NCI-H2081 treated with DMSO at 0.1 percent for 48 hours (cell line): Measurements from ENCODE around the gene TMEM163.

ENCODE experiments used
- DNase-seq: peaks from one replicate; lab custom pipeline; 2025; lab: John Stamatoyannopoulos, UW

The TMEM163 gene

DNA sequence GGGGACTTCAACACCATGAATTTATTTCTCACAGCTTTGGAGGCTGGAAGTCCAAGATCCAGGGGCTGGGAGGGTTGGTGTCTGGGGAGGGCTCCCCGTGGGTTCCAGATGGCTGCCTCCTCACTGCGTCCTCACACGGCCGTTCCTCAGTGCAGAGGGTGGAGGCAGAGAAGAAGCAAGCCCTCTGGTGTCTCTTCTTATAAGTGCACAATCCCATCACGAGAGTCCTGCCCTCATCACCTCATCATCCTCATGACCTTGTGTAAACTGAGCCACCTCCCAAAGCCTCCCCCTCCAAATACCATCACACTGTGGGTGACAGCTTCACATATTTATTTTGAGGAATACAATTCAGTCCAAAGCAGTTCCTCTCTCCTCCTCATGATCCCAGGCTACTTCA lies 26.3 kb downstream of the TMEM163 start:
- DNase-seq, result no peak

DNA sequence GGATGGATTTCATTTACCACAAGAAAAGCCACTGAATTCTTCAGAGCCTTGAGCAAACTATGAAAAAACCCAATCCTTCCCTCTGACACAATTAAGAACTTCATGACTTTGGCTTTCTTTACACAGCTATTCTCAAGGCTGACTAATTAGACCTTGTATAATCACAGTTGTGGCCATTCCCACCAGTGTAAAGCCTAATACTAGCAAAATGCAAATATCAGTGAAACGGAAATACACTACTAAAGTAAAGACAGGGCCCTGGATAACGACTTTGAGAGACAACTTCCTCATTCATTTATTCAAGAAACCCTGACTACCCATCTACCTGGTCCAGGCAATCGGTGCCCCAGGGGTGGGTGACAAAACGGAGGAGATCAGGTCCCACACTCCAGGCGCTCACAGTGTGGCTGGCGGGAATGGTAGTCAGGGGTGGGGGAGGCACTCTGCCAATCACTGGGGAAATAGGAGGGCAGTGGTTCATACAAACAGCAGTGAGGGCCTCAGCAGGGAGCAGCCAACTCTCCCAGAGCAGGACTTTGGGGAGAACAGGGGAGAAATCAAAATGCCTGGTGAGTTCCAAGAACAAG lies 28.1 kb downstream of the TMEM163 start:
- no peak for DNase-seq

DNA sequence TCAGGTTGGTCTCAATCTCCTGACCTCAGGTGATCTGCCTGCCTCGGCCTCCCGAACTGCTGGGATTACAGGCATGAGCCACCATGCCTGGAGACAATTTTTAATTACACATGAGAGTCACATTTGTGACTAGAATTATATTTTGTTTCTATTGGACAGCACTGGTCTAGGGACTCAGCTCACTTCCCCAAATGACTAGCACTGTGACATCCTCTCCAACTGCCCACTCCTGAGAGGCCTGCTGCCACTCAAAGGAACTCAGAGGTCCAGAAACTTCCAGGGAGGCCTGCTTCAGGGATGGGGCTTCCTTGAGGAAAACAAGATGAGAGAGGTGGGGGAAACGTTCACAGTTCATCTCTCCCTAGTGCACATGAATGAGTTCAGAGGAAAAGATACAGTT lies 29.5 kb downstream of the TMEM163 start:
- DNase-seq, result no peak

DNA sequence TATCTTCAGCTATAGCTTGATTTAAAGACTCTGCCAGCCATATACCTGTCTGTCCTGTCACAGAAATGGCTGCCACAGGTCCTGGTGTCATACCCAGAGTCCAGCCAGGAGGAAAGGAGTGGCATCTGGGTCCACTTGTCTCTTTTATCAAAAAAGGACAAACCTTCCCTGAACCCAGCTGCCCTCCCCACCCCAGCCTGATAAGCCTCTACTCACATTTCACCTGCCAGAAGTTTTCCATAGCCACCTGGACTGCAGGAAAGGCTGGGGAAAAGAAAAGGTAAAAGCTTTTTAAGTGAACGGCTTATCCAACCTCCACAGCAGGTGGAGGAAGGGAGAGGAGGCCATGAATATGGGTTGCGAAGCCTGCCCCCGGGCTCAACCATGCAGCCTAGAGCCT lies 32.8 kb downstream of the TMEM163 start:
- no peak for DNase-seq

DNA sequence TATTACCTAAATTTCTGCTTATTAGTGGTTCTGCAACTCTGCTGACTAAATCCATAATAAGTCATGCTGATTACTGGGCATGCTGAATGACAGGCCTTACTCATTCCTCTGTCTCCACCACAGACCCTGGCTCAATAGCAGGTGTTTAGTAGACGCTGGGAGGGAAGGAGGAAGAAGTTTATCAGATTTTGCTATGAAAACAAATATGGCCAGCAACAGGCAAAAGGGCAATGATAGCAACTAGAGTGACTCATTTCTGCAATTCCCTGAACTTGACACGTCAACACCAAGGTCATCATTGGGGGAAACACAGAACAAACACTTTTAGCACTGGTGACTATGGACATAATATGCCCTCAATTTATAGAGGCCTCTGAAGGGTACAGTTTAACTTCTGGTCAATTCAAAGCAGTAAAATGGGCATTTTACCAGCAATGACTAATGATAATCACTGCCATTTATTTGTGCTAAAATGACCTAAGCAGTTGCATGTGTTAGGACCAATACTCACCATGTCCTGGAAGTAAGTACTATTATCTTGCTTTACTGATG lies 35.2 kb downstream of the TMEM163 start:
- DNase-seq, result no peak

DNA sequence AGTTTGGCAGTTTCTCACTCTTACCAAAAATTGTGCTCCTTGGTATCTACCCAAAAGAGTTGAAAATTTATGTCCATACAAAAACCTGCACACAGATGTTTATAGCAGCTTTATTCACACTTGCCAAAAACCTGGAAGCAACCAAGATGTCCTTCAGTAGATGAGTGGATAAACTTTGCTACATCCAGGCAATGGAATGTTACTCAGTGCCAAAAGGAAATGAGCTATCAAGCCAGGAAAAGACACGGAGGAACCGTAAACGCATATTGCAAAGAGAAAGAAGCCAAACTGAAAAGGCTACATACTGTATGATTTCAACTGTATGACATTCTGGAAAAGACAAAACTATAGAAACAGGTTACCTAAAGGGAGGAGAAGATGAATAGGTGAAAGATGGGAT lies 36.1 kb downstream of the TMEM163 start:
- no peak for DNase-seq

DNA sequence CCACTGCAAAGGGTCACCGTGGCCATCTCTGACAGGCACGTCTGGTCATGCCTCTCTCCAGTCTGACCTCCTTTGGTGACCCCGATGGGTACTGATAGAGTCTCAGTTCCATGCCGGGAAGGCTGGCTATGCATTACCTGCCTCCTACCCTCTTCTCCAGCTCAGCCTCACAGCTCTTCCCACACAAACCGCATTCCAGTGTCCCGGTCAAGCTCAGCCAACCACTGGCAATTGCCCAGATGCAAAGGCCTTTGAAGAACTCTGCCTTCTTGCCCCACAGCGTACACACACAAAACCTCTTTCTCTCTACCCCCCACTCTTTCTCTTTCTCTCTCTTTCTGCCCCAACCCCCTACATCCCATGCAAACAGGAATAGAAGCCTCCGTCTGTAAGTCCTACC lies 37.6 kb downstream of the TMEM163 start:
- no peak for DNase-seq

DNA sequence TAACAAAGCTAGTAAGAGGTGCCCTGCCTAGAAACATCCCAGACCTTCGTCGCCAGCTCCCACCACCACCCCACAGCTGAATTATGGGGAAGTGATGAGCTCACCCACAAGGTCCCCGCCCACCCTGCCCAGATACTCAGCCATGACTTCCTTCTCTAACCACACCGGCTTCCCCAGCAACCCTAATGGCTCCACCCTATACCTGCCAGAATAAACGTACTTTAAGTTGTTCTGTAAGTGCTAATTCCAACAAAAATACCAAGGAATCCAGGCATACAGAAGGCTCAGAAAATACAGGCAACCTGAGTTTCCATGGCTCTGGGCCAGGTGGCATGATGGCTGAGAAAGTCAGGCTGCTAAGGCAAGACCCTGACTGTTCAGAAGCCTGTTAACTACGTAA lies 39.1 kb downstream of the TMEM163 start:
- DNase-seq, result no peak

DNA sequence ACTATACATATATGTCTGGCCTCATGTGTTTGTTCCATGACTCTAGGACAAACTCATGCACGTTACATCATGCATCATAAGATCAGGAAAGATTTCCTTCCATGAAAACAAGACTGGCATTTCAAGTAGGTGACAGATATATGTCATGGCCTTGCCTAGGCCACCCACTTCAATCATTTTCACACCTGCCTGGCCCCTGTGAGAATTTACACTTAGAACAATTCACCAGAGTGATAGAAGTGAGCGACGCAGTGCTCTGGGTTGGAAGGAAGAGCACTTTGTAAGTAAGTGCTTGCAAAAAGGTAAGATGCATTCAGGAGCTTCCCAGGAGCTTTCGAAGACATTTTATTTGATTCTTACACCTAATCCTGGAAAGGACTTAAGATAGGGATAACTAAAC lies 39.5 kb downstream of the TMEM163 start:
- no peak for DNase-seq

DNA sequence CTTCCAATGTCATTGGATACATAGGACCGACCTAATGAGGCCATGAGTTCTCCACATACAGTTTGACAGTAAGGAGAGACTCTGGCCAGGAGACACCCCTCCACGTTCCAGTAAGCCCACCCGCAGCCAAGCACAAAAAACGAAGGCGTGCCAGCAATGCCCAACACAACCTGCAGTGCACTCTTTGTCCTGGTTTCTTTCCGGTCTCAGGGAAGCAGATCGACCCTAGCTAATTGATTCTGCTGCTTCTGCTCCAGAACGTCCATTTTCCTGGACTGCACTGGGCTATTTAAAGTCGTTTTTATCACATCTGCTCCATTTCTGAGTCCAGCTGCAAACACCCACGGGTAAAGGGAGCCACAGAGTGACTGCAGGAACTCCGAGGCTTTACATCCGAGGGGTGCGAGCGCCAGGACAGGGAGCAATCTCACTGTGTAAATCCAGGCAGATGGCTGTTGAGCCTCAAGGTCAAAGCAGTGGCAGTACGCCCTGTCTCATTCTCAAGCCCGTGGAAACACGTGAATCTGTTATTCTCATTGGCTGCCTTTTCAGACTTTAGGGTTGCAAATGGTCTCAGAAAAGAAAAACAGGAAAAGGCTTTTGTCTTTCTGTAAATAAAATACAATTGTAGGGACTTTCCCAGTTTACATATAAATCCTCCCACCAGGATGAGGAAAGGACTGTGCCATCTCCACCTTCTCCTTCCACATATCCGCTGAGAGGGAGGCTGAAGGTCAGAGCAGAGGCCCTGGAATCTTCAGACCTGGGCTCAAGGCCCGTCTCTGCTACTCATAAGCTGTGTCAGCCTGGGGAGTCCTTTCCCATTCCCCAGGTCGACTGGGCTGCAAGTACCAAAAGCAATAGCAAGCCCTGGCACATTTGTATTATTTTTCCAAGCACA lies 40.7 kb downstream of the TMEM163 start:
- DNase-seq, result no peak

DNA sequence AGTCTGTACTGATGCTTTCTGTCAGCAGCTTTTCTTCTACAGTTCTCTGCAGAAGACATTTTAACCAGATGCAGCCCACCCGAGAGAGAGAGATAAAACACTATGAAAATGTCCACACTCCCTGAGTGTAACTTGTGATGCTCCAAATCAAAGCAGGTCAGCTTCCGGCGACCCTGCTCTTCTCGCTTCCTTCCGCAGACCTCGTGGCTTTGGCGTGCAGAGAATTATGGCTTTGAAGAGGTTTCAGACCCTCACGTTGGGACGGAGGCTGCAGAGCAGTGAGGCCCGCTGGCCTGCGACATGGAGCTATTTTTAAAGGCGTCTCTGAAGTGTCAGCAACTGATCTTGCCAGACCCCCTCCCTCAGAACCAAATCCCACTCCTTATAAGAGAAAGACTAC lies 41.8 kb downstream of the TMEM163 start:
- no peak for DNase-seq

DNA sequence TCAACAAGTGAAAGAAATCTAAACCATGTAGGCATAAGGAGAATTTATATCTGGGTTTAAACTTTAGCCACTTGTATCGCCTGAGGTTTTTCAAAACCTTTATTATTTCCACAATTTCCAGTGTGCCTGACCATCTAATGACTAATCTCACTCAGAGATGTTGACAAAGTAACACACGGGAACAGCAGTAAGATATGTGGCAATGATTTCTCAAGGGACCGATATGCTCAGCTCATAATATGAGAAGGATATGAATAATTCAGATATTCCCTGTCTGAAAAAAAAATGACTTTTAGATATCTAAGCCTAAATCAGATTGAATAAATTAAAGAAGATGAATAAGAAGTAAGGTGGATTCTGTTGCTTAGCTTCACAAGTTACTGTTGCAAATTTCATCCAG lies 43.5 kb downstream of the TMEM163 start:
- DNase-seq, result no peak

DNA sequence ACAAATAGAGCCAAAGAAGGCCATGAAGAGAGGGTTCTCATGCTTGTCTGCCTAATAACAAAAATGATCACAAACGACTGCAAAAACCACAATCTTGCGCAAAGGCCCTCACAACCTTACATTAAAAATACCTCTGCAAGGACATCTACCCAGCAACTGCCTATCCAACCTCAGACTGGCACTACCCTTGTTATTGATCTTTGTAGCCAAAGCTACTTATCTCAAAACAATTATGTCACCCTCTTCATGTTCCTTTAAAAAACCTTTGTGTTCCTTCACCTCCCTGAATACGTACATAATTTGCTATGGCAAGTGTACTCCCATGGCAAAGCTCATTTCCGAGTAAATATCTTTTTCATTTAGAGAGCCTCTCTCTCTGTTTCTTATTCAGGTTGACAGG lies 44.1 kb downstream of the TMEM163 start:
- DNase-seq, result no peak

DNA sequence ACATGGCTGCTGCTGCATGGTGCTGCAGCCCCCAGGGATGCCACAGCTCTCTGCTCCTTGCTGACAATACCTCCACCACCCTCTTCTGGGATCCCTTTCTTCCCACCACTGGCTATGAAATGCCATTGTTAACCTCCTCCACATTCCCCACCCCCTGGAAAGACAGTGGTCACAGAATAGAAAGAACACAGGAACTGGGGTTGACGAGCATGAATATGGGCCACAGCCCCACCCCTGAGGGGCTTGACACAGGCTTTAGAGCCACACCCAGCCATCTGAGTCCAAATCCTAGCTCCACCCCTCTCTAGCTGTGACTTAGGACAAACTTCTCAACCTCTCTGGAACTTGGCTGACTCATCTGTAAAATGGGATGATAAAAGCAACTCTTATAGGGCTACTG lies 47.3 kb downstream of the TMEM163 start:
- no peak for DNase-seq

DNA sequence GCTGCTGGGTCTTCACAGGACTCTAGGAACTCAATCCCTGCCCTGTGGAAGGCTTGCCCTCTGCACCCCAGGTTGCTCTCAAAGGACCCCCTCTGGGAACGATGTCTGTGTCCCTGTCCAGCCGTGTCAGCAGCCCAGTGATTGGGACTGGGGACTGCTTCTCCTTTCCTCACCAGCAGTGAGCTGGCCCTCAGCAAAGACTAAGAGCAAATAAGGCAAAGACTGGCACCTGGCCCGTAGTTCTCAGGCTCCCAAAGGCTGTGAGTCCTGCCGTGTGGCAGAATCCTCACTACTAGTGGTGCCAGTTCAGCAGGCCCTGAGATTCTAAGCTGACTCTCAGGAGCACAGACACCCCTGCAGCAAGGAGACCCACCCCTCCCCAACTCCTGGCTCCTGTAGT lies 47.8 kb downstream of the TMEM163 start:
- no peak for DNase-seq

DNA sequence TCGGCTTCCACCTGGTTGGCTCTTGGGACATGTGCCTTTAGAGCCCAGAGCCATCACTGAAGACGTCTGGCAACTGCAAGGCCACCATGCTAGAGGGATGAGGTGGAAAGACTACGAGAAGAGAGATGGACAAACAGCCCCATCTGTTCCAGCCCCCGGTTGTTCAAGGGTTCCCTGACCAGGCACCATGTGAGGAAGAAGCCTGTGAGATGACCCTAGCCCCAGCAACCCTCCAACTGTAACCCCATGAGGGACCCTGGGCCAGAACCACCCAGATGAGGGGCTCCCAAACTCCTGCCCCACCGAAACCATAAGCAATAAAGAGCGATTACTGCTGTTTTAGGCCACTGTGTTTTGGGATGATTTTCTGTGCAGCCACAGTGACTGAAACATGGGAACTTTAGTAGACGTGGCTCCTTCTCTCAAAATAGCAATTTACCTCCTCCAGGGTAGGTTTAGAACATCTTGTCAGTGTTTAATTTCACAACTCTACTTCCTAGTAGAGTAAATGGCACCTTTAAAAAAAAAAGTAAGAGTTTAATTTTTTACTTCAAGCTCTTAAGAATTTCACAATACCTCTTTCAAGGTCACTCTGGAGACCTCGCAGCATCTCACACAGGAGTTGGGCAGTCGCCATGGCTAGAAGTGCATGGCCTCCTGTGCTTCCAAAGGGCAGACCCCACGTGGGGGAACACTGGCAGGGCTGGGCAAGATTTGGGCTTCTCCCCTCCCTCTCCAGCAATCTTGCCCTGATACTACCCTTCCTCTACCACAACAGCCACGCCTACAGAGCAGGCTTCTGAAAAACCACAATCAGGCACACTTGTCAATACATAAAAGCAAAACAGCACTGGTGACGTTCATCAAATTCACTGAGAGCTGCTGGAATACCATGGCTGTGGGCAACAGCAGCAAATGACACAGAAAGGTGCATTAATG lies 48.8 kb downstream of the TMEM163 start:
- DNase-seq, result no peak

DNA sequence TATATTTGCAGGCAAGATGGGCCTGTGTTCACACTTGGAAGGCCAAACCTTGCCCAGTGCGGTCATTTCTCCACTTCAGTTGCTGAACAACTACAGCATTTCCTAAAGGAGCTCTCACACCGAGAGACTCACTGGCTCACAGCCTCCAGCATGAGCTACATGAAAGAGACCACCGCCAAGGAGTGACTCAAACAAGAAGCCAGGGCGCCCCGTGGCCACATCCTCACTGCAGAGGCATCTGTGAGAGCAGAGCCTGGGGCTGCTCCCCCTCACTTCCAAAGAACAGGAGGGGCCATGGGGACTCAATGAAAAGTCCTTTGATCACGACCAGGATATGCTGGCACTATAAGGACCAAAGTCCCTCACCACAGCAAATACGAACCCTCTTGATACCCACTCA lies 50.0 kb downstream of the TMEM163 start:
- DNase-seq, result no peak

DNA sequence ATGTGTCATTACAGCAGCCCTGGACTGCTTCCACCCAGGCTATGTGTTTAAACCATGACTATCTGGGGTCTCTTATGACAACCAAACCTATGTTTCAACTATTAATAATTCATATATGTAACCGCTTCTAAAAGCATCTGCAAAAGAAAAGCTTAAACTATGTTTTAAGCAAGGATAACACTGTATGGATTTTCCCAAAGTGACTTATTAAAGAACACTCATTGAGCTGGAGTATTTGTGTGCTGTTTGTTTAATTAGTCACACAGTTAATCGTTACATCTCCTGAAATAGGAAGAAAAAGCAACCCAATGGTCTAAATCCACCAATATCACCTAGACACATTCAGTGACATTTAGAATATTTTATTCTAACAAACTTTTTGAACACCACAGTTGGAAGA lies 51.3 kb downstream of the TMEM163 start:
- no peak for DNase-seq

DNA sequence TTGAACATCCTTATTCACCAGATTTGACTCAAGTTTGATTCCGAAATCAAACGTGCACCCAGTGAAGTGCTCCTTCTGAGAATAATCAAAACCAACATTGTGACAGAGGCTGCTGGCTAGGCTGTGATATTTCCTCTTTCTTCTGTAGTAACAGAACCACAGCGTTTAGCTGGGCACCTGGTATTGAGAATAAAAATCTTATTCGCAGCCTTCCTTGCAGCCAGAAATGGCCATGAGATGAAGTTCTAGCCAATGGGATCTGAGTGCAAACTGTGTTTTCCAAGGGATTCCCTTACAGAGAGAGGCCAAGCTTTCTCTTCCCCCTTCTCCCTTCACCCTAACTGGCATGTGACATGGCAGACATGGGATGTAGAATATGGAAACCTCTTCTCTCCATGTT lies 51.7 kb downstream of the TMEM163 start:
- no peak for DNase-seq

DNA sequence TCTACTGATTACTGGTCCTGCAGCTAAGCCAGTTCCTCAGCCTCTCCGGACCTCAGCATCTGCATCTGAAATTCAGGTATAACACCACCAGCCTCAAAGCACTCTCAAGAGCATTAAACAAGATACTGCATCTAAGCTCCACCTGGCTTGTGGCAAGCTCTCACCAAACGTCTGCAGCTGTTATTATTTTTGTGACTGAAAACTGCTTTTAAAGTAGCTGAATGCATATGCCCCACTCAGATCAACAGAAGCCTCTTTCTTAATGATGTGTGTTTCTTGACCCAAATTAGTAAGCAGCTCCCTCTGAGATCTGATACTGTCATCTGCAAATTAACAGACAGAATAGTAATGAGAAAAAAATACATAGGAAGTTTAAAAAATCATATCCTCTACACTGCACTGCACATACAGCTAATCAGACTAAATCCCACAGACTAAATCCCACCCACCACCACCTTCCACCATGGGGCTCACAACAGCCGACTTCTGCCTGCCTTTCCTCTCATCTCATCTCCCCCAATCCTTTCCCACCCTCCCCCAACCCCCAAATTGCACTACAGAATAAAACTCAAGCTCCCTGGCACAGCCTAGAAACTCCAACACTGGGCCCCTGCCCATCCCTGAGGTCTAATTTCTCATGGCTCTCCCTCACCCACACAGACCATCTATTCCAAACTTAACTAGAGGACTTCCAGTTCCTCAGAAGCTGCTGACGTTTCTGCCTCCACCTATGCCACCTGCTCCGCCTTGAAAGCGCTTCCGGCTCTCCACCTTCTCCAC lies 52.9 kb downstream of the TMEM163 start:
- no peak for DNase-seq
